ENCODE measurements around the gene GSG1L.
"Not testable (repeated sequence)": the region's sequence is repeated elsewhere in the genome, so short reads cannot be mapped to it uniquely, and the experiment has no call there.

GSG1L gene

DNA sequence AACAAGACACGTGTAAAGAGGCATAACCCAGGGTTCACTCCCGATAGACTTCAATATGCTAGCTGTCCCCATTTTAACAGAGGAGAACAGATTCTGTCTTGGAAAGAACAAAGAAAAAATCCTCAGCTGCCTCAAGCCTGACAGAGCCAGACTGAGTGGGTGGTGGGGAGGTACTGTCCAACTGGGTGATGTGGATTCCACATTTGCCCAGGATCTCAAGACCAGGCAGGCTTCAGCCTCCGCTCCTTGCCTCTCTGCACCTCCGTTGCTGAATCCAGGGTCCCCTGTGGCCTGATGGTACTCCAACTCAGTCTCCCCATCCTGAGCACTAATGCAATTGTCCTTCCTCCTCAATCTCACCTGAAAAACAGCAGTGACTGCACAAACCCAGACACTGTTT lies 163.8 kb downstream of the GSG1L start:
- no peak for DNase-seq (ENCODE audit: low read depth)

- DNase-seq (ENCODE audit: low read depth): no peak
Measured at GRCh38 chr16:27894386-27894785, 169.1 kb downstream of the GSG1L start.

GRCh38 chr16:27892879-27893278 lies 170.6 kb downstream of the GSG1L start:
- DNase-seq (ENCODE audit: low read depth): no peak

DNA sequence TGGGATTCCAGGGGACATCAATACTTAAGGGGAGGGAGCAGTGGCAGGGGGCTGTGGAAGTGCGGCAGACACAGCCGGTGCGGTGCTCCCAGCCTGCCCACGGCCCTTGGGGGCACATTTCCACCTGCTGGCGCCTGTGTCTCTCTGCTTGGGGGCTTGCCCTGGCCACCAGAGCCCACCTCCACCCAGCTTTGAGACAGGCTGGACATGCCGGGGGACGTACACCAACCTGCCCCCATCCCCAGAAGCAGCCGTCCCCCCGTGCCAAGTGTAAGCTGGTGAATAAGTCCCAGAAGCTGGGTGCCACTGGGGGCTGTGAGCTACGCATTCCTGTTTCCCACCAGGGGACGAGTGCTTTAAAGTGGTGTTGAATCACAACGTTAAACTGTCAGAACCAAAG lies 172.6 kb downstream of the GSG1L start:
- no peak for DNase-seq (ENCODE audit: low read depth)

DNA sequence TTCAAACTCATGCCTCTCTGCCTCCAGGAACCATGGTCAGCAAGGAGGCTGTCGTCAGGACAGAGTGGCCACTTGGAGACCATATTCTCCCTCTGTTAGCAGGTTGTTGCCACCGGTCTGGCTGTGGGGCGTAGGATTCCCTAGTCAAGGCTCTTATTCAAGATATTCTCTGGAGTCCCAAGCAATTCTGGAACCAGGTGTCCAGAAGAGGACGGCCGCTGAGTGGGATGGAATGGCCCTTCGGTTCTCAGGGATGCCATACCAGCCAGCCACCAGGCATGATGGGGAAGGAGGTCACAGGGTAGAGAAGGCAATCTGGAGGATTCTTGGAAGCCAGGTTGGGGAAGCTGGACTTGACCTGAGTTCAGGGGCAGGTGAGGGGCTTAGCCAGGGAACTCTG lies 173.5 kb downstream of the GSG1L start:
- no peak for DNase-seq (ENCODE audit: low read depth)

DNA sequence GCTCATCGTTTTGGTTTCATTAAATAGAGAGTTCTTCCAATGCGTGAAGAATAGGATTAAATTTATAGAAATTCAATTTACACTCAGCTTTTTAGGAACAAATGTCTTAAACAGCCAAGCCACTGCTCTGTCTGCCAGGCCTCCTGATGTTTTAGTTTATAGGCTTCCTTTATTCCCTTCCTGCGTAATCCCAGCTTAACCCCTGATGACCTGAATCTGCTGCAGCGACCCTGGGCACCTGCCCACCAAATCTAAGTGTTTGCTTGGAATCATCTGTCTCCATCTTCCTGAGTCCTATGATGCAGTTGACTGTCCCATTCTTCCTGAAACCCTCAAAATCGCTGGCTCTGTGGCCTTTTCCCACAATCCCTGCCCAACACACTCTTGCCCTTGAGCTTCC lies 179.9 kb downstream of the GSG1L start:
- DNase-seq (ENCODE audit: low read depth): no peak

DNA sequence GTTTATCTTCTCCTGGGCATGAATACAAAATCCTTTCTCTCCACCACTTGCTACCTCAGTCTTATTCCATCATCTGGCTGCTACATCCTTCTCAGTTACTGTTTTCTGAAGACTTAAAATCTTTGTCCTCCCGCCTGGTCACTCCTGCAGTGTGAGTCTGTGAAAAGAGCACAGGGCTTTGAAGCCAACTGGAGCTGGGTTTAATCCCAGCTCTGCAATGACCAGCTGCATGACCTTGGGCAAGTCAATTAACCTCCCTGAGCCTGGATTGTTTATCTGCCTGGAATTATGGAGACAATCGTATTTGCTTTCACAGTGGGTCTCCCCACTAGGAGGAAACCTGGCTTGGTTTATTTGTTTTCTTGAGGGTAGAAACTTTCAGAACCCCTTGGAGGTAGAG lies 183.2 kb downstream of the GSG1L start:
- DNase-seq (ENCODE audit: low read depth): no peak

DNA sequence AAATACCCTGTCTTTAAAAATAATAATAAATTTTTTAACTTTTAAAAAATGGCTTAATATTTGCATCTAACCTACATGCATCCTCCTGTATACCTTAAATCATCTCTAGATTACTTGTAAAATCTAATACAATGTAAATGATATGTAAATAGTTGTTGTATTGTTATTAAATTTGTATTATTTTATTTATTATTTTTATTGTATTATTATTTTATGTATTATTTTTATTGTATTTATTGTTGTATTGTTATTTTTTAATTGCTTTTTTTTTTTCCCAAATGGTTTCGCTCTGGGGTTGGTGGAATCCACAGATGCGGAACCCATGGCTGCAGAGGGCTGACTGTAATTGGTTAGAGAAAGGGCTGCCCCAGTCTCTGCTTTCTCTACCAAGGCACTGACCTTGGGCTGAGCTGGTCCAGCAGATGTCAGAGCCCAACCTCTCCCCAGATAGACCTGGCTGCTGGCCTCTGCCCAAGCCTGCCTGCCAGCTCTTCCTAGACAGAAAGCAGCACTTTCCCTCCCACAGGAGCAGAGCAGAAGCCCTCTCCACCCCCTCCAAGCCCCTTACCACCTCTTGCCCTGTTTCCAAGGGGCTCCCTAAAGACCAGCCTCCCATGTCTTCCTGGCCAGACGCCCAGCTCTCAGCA lies 183.8 kb downstream of the GSG1L start:
- no peak for DNase-seq (ENCODE audit: low read depth)

GRCh38 chr16:27872627-27873026 lies 190.9 kb downstream of the GSG1L start:
- not testable (repeated sequence) for DNase-seq (ENCODE audit: low read depth)

GRCh38 chr16:27870116-27870798 lies 193.3 kb downstream of the GSG1L start:
- no peak for DNase-seq (ENCODE audit: low read depth)

DNA sequence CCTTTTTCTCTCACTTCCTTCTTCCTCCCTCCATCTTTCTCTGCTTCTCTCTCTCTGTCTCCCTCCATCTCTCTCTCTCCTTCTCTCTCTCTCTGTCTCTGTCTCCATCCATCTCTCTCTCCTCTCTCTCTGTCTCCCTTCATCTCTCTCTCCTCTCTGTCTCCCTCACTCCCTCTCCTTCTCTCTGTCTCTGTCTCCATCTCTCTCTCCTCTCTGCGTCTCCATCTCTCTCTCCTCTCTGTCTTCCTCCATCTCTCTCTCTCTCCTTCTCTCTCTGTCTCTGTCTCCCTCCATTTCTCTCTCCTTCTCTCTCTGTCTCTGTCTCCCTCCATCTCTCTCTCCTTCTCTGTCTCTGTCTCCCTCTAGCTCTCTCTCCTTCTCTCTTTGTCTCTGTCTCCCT lies 194.1 kb downstream of the GSG1L start:
- DNase-seq (ENCODE audit: low read depth): no peak

DNA sequence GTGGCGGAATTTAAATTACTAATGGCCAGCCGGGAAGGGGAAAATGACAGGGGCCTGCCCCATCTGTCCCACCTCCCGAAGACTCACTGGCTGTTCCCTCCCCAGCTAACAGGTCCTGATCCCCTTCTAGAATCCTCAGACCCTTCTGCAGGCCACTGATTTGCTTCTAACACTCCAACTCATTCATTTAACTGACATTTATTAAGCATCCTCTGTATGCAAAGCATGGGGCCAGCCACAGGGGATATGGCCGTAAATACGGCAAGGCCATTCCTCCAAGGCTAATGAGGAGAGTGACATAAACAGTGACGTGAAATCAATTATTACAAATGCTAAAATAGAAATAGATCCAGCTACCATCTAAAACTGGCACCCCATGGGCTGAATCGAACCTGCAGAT lies 195.3 kb downstream of the GSG1L start:
- DNase-seq (ENCODE audit: low read depth): no peak

GRCh38 chr16:27867122-27868110 lies 196.1 kb downstream of the GSG1L start:
- DNase-seq (ENCODE audit: low read depth): peak; percentile 2

DNA sequence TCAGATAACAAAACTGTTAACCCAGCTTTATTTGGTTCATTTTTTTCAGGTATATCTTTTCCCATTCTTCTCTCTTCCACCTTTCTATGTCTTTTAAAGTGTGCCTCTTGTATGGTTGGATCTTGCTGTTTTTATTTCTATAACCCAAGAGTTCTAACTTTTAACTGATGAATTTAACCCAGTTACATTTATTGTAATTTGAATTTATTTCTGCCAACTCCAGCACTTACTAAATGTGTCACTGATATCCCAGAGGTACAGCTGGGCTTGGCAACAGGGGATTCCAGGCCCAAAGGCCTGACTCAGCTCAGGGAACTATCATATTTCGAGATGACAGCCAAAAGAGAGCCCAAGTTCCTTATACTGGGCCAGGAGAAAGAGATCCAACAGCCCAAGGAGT lies 200.1 kb downstream of the GSG1L start:
- DNase-seq (ENCODE audit: low read depth): no peak

DNA sequence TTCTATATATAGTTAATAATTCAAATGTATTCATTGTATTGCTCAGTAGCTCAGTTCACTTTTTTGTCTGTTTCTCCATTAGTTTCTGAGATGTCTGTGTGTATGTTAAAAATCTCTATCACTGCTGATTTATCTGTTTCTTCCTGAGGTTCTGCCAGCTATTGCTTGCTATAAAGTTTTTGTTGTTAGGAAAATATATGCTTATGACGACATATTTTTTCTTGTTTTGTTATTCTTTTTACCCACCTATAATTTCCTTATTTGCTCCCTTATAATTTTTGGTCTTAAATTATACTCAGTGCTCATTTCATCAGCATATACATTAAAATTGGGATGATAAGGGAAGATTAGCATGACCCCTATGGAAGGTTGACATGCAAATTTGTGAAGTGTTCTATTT lies 200.6 kb downstream of the GSG1L start:
- no peak for DNase-seq (ENCODE audit: low read depth)

DNA sequence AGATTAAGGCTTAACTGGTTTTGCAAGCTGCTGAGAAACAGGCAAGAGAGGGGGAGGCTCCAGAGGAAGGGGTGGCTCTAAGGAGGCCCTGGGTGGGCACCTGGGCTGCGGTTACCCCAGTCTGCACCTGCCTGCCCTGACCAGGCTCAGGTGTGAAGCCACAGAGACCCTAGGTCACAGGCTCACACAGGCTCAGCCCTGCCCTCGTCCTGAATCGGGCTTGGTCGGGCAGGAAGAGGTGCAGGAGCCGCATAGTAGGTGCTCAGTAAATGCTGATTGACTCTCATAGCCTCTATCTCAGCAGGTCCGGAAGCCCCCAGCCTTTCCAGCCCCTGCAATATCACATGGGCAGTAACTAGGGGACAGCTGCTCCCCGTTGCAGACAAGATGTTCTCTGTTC lies 203.4 kb downstream of the GSG1L start:
- DNase-seq (ENCODE audit: low read depth): no peak

GRCh38 chr16:27859020-27859419 lies 204.5 kb downstream of the GSG1L start:
- DNase-seq (ENCODE audit: low read depth): no peak

GRCh38 chr16:27853651-27854050 lies 209.9 kb downstream of the GSG1L start:
- DNase-seq (ENCODE audit: low read depth): no peak

DNA sequence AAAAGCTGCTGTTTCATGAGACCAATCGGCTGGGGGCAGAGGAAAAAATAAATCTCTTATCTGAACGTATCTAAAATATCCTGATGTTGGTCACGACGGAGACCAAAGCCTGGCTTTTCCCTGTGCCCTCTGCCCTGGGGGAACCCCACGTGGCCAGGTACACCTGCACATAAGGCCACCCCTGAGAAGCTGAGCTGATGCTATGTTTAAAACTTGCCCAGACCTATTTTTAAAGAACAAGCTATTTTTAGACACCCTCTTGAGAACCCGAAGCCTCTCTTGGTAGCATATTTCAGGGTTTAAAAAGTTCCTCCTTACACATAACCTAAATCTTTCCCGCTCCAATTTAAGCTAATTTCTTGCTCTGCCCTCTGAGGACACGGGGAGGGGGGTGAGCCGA lies 210.4 kb downstream of the GSG1L start:
- no peak for DNase-seq (ENCODE audit: low read depth)

DNA sequence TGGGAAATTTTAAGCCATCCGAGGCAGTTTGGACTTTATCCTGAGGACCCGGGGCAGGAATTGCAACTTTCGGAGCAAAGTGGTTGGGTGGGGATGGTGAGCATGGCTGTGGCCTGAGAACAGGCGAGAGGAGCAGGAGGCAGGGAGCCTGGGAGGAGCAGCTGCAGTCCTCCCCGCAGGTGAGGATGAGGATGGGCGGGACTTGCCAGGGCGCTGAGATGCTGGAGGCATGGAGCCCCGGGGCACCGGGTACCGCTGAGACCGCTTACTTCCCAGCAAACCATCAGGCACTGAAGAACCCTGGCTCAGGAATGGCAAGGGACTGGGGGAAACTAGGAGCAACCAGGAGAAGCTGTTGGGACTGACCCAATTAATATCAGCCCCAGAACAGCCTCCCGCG lies 210.8 kb downstream of the GSG1L start:
- DNase-seq (ENCODE audit: low read depth): no peak

DNA sequence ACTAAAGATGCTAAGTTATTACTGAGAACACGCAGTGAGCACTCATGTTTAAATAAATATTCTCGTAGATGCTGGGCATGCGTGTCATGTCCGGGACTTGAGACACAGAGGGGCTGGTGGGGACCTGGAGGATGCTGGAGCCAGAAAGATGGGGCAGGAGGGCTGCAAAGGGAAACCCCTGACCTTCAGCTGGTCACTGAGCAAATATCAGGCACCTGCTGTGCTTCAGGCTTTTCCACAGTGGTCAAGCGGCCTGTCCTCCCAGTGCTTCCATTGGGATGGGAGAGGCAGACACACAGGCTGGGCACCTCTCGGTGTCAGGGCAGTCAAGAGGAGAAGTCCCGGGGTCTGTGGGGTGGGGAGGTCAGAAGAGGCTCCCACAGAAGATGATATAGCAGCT lies 211.4 kb downstream of the GSG1L start:
- DNase-seq (ENCODE audit: low read depth): no peak

- no peak for DNase-seq (ENCODE audit: low read depth)
Measured at GRCh38 chr16:27851586-27851985, 211.9 kb downstream of the GSG1L start.

DNA sequence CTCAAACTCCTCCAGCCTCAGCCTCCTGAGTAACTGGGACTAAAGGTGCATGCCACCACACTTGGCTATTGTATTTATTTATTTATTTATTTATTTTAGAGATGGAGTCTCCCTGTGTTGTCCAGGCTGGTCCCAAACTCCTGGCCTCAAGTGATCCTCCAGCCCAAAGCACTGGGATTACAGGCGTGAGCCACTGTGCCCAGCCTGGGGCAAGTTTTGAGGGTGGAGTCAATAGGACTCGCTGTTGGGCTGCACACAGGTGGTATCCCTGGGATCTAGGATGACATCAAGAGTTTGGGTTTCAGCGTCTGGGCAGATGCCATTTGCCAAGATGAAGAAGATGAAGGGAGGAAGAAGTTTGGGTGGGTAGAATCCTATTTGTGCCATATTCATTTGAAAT lies 213.9 kb downstream of the GSG1L start:
- no peak for DNase-seq (ENCODE audit: low read depth)
